NK-92 (cell line): ENCODE results near the gene ZEB2.

Experiments
- DNase-seq: peaks from one replicate; lab custom pipeline; 2025; ENCODE audit not compliant: unreplicated experiment; lab: John Stamatoyannopoulos, UW

Gene ZEB2

DNA sequence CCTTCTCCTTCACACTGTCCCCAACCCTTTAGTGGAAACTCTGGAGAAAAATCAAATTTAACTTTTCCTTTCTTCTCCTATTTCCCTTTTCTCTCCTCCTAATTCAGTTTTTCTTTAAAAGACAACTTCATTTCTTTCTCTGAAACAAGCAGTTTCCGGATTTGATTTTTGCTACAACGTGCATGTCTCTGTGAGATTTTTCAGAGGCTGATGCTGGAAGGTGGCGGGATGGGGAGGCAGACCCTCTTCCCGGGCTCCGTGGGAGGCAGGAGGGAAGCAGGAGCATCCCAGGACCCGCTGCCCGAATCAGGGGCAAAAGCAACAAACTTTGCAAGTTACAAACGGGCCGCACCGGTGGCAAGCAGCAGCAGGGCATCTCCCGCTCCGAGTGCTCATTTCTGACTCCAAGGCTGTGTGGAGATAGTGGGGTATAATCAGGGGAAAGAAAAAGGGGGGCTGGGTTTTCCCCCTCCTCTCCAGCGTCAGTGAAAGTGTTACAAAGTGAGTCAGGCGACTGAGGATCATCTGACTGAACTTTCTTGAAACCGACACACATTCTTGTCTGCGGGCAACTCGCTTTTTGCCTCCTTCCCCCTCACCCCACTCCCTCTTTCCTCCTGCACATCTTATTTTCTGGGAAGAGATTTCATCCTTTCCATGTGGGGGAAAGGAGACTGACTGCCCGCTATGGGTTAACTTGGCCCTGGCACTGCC lies 6.4 kb downstream of the ZEB2 start:
- no peak for DNase-seq

DNA sequence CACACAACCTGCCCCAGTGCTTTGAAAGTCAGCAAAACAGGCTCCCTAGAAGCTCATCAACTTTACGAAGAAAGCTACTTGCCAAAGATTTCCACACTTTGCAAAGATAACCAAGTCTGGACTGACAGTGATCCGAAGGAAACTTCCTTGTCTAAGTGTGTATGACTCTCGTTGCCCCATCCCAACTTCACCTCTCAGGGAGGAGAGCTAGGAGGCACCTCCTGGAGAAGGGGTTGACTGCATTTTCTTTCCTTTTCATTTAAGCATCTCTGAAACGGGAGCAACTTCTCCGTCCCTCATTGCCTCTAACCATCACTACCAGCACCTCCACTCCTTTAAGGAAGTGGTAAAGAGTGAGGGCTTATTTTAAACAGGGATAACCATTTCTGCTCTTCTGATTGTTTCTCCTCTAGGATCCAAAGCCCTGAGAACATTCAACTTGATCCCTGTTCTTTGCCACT lies 7.0 kb downstream of the ZEB2 start:
- DNase-seq: no peak

- no peak for DNase-seq
Measured at GRCh38 chr2:144512470-144512869, 7.4 kb downstream of the ZEB2 start.

DNA sequence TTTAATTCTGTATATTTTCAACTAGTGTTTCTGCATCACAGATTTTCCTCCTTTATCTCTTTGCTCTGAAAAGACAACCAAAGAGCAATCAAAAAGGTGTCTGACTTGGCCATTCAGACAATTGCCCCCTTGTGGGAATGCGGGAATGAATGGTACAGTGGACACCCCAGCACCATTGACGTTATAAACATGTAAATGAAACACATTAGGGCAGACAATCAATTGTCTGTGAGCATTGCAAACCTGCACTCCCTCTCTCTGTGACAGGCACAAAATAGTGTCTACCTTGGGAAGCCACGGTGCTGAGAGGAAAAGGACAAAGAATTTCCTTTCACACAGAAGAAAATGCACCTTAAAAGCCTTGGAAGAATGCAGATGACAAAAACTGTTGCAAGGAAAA lies 8.0 kb downstream of the ZEB2 start:
- no peak for DNase-seq

GRCh38 chr2:144511226-144511810 lies 8.6 kb downstream of the ZEB2 start:
- no peak for DNase-seq

DNA sequence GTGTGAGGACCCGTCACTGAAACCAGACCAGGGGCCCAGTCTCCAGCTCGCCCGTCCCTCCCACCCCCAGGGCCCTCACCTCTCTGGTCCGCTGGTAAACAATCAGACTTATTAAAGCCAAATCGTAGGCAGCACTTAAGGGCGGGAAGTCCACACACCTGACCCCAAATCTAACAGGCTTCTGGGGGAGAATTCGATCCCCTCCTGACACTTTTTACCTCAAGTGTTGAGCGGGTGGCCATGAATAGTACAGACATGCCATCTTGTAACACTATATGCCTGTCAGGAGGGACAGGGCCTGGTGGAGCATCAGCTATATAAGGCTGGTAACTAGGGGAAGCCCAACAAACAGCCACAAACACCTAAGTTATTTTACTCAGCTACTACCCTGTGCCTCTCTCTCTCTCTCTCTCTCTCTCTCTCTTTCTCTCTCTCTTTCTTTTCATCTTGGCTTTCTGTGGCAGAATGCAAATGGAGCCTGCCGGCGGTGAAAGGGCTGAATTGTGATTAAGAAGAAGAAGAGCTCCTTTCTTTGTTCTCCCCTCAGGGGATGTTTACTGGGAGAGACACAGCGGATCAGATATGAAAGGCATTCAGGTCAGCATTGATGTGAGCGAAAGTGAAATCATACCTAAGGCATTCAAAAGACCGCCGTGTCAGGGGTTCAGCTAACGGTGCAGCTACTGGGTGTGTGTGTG lies 9.5 kb downstream of the ZEB2 start:
- DNase-seq: no peak

GRCh38 chr2:144509879-144510221 lies 10.1 kb downstream of the ZEB2 start:
- no peak for DNase-seq

DNA sequence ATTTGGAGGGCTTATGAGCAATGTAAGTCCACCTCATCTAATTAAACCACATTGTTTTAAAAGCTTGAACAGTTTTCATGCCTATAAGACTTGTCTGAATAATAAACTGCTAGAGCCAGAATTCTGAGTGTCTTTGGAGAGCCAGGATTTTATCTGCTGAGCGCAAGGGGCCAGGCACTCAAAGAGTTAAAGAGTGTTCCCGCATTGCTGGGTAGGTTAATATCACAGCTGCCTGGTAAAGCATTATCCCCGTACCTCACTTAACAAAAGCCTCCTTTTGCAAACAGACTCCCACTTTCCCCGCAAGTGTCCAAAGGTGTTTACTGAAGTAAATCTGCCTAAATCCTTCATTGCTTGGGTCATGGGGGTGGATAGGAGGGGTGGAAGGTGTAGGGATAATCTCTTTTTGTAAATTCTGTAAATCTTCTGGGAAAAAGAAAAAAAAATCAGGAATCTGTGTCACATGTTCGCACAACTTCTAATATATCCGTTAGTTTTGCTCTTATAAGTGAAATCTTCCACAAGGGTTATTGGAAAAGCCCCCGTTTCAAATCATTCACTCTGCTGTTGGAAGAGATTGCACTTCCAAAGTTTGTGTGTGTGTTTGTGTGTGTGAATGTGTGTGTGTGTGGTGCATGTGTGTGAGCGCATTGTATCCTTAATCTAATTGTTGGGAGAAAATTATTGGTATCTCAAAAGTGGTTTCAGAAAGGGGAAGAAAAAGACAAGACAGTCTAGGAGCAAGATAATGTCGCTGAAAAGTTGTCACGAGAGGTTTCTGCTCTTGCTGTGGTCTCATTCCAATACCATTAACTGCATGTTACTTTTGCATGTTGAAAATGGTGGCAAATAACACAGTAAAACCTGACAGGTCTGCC lies 10.7 kb downstream of the ZEB2 start:
- no peak for DNase-seq

GRCh38 chr2:144508172-144508851 lies 11.6 kb downstream of the ZEB2 start:
- no peak for DNase-seq

- no peak for DNase-seq
Measured at GRCh38 chr2:144507441-144508171, 12.3 kb downstream of the ZEB2 start.

- DNase-seq: no peak
Measured at GRCh38 chr2:144505245-144505831, 14.6 kb downstream of the ZEB2 start.

DNA sequence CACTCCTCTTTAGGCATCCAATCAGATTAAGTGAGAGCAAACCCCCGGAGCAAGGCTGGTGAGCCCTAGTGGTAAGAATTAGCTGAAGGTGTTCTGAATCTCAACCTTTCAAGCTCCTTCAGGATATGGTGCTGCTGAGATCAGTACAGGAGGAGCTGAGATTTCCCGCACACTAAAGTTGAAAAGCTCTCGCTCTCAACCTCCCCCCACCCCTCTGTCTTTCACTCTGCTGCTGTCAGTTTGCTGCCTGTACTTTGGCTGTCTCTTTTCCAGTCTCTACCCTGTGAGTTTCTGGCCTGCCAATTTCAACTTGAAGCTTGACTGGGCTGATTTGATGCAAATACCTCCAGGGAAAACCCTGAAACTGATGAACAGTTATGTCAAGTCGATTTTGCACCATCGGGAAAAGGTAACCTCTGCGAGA lies 15.7 kb downstream of the ZEB2 start:
- no peak for DNase-seq

GRCh38 chr2:144503242-144503641 lies 16.7 kb downstream of the ZEB2 start:
- no peak for DNase-seq

DNA sequence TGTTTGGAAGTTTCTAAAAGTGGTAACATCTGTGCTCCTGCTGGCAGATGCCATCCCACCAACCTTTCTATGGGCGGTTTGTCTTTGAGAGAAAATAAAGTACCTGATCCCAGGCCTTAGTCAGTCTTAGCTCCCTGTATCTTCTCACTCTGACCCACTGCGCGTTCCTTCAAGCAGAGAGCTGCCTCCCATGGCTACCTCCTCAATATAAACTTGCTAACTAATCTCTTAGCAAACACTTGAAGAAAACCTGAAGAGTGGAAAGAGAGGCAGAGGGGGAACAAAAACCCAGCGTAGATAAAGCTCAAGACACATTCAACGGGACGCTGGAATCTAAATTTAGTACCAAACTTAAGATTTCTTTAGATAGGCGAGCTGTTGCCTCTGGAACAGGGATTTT lies 17.6 kb downstream of the ZEB2 start:
- no peak for DNase-seq

- DNase-seq: no peak
Measured at GRCh38 chr2:144501627-144502026, 18.3 kb downstream of the ZEB2 start.

DNA sequence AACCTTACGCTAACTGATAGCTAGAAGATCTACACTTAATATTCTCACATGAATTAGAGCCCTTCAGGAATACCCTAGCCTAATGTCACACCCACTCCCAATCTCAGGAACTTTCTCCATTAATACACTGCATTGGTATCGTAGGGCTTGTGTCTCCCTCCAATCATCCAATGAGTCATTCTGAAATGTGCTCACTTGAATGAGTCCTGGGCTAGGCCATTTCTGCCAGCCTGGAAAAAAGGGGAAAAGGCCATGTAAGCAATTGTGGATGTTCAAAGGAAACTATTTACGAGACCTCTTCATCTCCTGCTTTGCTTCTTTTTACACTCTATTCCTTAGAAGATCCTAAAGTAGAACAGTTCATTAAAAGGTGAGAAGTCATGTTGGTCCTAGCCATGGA lies 18.8 kb downstream of the ZEB2 start:
- no peak for DNase-seq

GRCh38 chr2:144500563-144500962 lies 19.4 kb downstream of the ZEB2 start:
- DNase-seq: no peak

- DNase-seq: no peak
Measured at GRCh38 chr2:144498277-144498676, 21.6 kb downstream of the ZEB2 start.

DNA sequence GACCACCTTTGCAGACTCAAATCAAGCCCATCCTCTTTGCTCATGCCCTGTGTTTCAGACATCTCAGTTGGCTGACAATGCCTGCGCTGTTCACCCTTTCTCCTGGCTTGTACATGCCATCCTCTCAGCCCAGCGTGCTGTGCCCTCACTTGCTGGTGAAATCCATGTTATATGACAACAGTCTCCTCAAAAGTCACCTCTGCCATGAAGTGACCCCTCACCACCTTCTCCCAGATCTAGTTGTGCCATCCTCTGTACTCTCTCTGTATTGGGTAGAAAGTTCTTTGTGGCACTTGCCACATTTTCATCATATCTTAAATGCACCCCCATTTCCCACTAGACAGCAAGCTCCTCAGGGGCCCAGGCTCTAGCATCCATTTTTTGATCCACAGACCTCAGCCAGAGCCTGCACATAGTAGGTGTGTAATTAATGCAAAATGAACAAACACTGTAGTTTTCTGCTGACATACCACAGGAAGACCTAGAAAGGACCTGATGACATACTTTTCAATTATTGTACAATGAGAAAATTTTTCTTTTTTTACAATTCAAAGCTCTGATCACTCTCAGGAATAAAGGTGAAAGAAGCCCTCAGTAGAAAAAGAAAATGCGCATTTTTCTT lies 22.8 kb downstream of the ZEB2 start:
- no peak for DNase-seq
